NCI-H2171 treated with DMSO at 0.1 percent for 48 hours (cell line): ENCODE measurements around the gene CACNG4.
"Not testable (repeated sequence)": the region's sequence is repeated elsewhere in the genome, so short reads cannot be mapped to it uniquely, and the experiment has no call there.

Source experiments
- DNase-seq: peaks from one replicate; lab custom pipeline; 2025; lab: John Stamatoyannopoulos, UW

CACNG4 gene

GRCh38 chr17:66964930-66965800 lies 658 bp downstream of the CACNG4 start:
- peak; percentile 74 for DNase-seq

- peak; percentile 66 for DNase-seq
Observed at GRCh38 chr17:66965801-66966262, 1.3 kb downstream of the CACNG4 start.

- no peak for DNase-seq
Observed at GRCh38 chr17:66966298-66966697, 1.8 kb downstream of the CACNG4 start.

GRCh38 chr17:66966704-66967418 lies 2.4 kb downstream of the CACNG4 start:
- DNase-seq, result peak; percentile 49

- DNase-seq, result peak; percentile 39
Observed at GRCh38 chr17:66967837-66968543, 3.5 kb downstream of the CACNG4 start.

- DNase-seq, result no peak
Observed at GRCh38 chr17:66968916-66969315, 4.4 kb downstream of the CACNG4 start.

GRCh38 chr17:66970140-66970539 lies 5.6 kb downstream of the CACNG4 start:
- DNase-seq, result no peak

- no peak for DNase-seq
Observed at GRCh38 chr17:66970797-66971196, 6.3 kb downstream of the CACNG4 start.

GRCh38 chr17:66971264-66971663 lies 6.8 kb downstream of the CACNG4 start:
- no peak for DNase-seq

- no peak for DNase-seq
Observed at GRCh38 chr17:66971730-66972441, 7.4 kb downstream of the CACNG4 start.

GRCh38 chr17:66972442-66972830 lies 7.9 kb downstream of the CACNG4 start:
- not testable (repeated sequence) for DNase-seq

GRCh38 chr17:66975188-66975587 lies 10.7 kb downstream of the CACNG4 start:
- no peak for DNase-seq

- no peak for DNase-seq
Observed at GRCh38 chr17:66975614-66976378, 11.3 kb downstream of the CACNG4 start.

GRCh38 chr17:66976379-66976663 lies 11.8 kb downstream of the CACNG4 start:
- no peak for DNase-seq

GRCh38 chr17:66976781-66977201 lies 12.3 kb downstream of the CACNG4 start:
- no peak for DNase-seq

GRCh38 chr17:66978514-66979061 lies 14.1 kb downstream of the CACNG4 start:
- no peak for DNase-seq

GRCh38 chr17:66980896-66981295 lies 16.4 kb downstream of the CACNG4 start:
- no peak for DNase-seq

- no peak for DNase-seq
Observed at GRCh38 chr17:66981983-66982508, 17.5 kb downstream of the CACNG4 start.

- DNase-seq, result no peak
Observed at GRCh38 chr17:66983414-66984021, 19.0 kb downstream of the CACNG4 start.

GRCh38 chr17:66984730-66985129 lies 20.2 kb downstream of the CACNG4 start:
- DNase-seq, result no peak
